C4-2B (cell line): ENCODE data around the gene NASP.

Experiments used
- CTCF ChIP-seq: fragments of 450-650 bp; conservative IDR thresholded peaks from 2 replicates; pipeline ENCODE4 v1.5.1; 2017; ENCODE audit warnings: mild to moderate bottlenecking
- ZFX ChIP-seq: fragments of 450-650 bp; IDR thresholded peaks from 2 replicates; pipeline ENCODE4 v1.6.1; 2017

GRCh38 chr1:45567911-45568310, 15.9 kb upstream of the NASP start:
- TF ChIP-seq CTCF = no peak
- no peak for TF ChIP-seq ZFX
